ENCODE measurements around the gene MICAL3.

The MICAL3 gene

GRCh38 chr22:17845790-17846189 is 178.6 kb downstream of the MICAL3 start:
- no peak for DNase-seq

GRCh38 chr22:17845327-17845726 is 179.0 kb downstream of the MICAL3 start:
- Histone ChIP-seq H4K20me1 (ENCODE audit: insufficient read depth, low read length) (no peaks in the 10 kb centered on the region), H3K36me3 (replicated peaks; ENCODE audit: insufficient read depth, low read length) (no peaks in the 10 kb centered on the region), H3F3A (ENCODE audit: insufficient read depth, low read length) (no peaks in the 10 kb centered on the region), H3K9me2 (replicated peaks; ENCODE audit: insufficient read depth, low read length) (no peaks in the 10 kb centered on the region), H3K4me1 (ENCODE audit: low read length) (peaks cover 8% of the 10 kb centered on the region; the same call in 1 of the 2 replicates), H3K27ac (ENCODE audit: low read length) (no peak overlapping the region), H3K4me2 (ENCODE audit: low read depth, low read length) (no peak overlapping the region), H3K79me2 (ENCODE audit: low read length) (no peaks in the 10 kb centered on the region), H3K4me3 (ENCODE audit: low read length) (no peak overlapping the region), H3K9ac (ENCODE audit: low read length) (no peak overlapping the region), H3K9me3 (replicated peaks; ENCODE audit: insufficient read depth, low read length) (no peaks in the 10 kb centered on the region), H2AFZ (ENCODE audit: low read length) (no peak overlapping the region), H3K27me3 (replicated peaks; ENCODE audit: insufficient read depth, low read length) (no peaks in the 10 kb centered on the region)
- DNase-seq: no peak
- TF ChIP-seq EZH2 (optimal IDR thresholded peaks at IDR 0.05; ENCODE audit: low read depth, low read length) (no peak), CTCF (IDR thresholded peaks at IDR 0.05; ENCODE audit: low read length) (no peak), EZH2phosphoT487 (IDR thresholded peaks at IDR 0.05; ENCODE audit: low read length) (no peak)

More at GRCh38 chr22:17845790-17846189, 178.6 kb downstream of the MICAL3 start:
- Histone ChIP-seq H4K20me1 (ENCODE audit: insufficient read depth, low read length) (no peaks in the 10 kb centered on the region), H3K9me2 (replicated peaks; ENCODE audit: insufficient read depth, low read length) (no peaks in the 10 kb centered on the region), H3K9me3 (replicated peaks; ENCODE audit: insufficient read depth, low read length) (no peaks in the 10 kb centered on the region), H3K27me3 (replicated peaks; ENCODE audit: insufficient read depth, low read length) (no peaks in the 10 kb centered on the region), H3K9ac (ENCODE audit: low read length) (no peak overlapping the region), H3F3A (ENCODE audit: insufficient read depth, low read length) (no peaks in the 10 kb centered on the region), H3K4me3 (ENCODE audit: low read length) (no peak overlapping the region), H3K27ac (ENCODE audit: low read length) (no peak overlapping the region), H3K4me1 (ENCODE audit: low read length) (peaks cover 8% of the 10 kb centered on the region; the same call in 1 of the 2 replicates), H3K4me2 (ENCODE audit: low read depth, low read length) (no peak overlapping the region), H3K36me3 (replicated peaks; ENCODE audit: insufficient read depth, low read length) (no peaks in the 10 kb centered on the region), H2AFZ (ENCODE audit: low read length) (no peak overlapping the region), H3K79me2 (ENCODE audit: low read length) (no peaks in the 10 kb centered on the region)
- TF ChIP-seq CTCF (IDR thresholded peaks at IDR 0.05; ENCODE audit: low read length) (no peak), EZH2phosphoT487 (IDR thresholded peaks at IDR 0.05; ENCODE audit: low read length) (no peak), EZH2 (optimal IDR thresholded peaks at IDR 0.05; ENCODE audit: low read depth, low read length) (no peak)

- Histone ChIP-seq H3K36me3 (replicated peaks; ENCODE audit: insufficient read depth, low read length) (no peaks in the 10 kb centered on the region), H3K27ac (ENCODE audit: low read length) (no peak overlapping the region), H2AFZ (ENCODE audit: low read length) (no peak overlapping the region), H3F3A (ENCODE audit: insufficient read depth, low read length) (no peaks in the 10 kb centered on the region), H3K9me2 (replicated peaks; ENCODE audit: insufficient read depth, low read length) (no peaks in the 10 kb centered on the region), H3K9me3 (replicated peaks; ENCODE audit: insufficient read depth, low read length) (no peaks in the 10 kb centered on the region), H3K4me1 (ENCODE audit: low read length) (peaks cover 8% of the 10 kb centered on the region; the same call in 1 of the 2 replicates), H3K9ac (ENCODE audit: low read length) (no peak overlapping the region), H3K4me3 (ENCODE audit: low read length) (no peak overlapping the region), H3K4me2 (ENCODE audit: low read depth, low read length) (no peak overlapping the region), H4K20me1 (ENCODE audit: insufficient read depth, low read length) (no peaks in the 10 kb centered on the region), H3K27me3 (replicated peaks; ENCODE audit: insufficient read depth, low read length) (no peaks in the 10 kb centered on the region), H3K79me2 (ENCODE audit: low read length) (no peaks in the 10 kb centered on the region)
- no peak for DNase-seq
- TF ChIP-seq EZH2phosphoT487 (IDR thresholded peaks at IDR 0.05; ENCODE audit: low read length) (no peak), EZH2 (optimal IDR thresholded peaks at IDR 0.05; ENCODE audit: low read depth, low read length) (no peak), CTCF (IDR thresholded peaks at IDR 0.05; ENCODE audit: low read length) (no peak)
Observed at GRCh38 chr22:17844150-17844549, 180.2 kb downstream of the MICAL3 start.

All from MM.1S (cell line).